C4-2B (cell line): ENCODE data around the gene SYNE2.

Source experiments
- H3K27ac ChIP-seq: fragments of 450-650 bp; 2 replicates; pipeline ENCODE4 v1.5.1; 2017
- CTCF ChIP-seq: fragments of 450-650 bp; conservative IDR thresholded peaks from 2 replicates; pipeline ENCODE4 v1.5.1; 2017; ENCODE audit warnings: mild to moderate bottlenecking
- ZFX ChIP-seq: fragments of 450-650 bp; IDR thresholded peaks from 2 replicates; pipeline ENCODE4 v1.6.1; 2017

The SYNE2 gene

DNA sequence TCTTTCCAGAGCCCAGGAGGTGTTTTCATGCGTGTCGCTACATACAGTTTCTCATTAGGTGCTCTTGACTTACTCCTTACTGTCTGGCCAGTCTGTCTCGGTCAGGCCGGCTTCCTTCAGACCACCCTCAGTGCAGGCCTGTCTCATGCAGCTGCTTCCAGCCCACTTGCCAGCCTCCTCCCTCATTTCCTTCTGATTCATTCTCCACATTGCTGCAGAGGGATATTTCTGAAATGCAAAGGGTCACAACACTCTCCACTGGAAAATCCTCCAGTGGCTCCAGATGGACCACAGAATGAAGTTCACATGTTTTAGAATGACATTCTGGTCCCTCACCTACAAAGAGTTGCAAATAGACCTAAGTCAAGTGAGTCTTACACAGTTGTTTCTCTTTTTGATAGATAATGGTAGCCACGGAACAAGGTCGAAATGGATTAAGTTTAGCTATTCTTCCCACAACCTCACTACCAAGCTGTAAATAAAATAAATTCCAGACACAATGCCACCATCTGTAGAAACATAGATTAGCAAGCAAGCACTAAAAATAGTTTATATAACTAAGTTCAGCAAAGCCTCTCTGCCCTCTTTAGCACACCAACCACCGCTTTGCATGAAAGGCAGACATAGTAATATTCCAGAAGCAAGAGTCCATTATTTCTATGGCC lies 294.5 kb downstream of the SYNE2 start:
- no peak for TF ChIP-seq ZFX
- no peak for TF ChIP-seq CTCF

GRCh38 chr14:64149921-64150320 lies 297.1 kb downstream of the SYNE2 start:
- H3K27ac ChIP-seq = no peak overlapping the region
- TF ChIP-seq CTCF = no peak
- TF ChIP-seq ZFX = no peak

More for the DNA sequence above, 294.5 kb downstream of the SYNE2 start:
- H3K27ac ChIP-seq = no peak overlapping the region

GRCh38 chr14:64158608-64159007 lies 305.8 kb downstream of the SYNE2 start:
- H3K27ac ChIP-seq = no peak overlapping the region
- TF ChIP-seq ZFX = no peak
- TF ChIP-seq CTCF = no peak

GRCh38 chr14:64159588-64159987 lies 306.8 kb downstream of the SYNE2 start:
- H3K27ac ChIP-seq = no peak overlapping the region

GRCh38 chr14:64170181-64170580 lies 317.4 kb downstream of the SYNE2 start:
- TF ChIP-seq CTCF (no peak), ZFX (no peak)
- H3K27ac ChIP-seq = no peak overlapping the region

More at GRCh38 chr14:64159588-64159987, 306.8 kb downstream of the SYNE2 start:
- TF ChIP-seq ZFX (no peak), CTCF (no peak)

DNA sequence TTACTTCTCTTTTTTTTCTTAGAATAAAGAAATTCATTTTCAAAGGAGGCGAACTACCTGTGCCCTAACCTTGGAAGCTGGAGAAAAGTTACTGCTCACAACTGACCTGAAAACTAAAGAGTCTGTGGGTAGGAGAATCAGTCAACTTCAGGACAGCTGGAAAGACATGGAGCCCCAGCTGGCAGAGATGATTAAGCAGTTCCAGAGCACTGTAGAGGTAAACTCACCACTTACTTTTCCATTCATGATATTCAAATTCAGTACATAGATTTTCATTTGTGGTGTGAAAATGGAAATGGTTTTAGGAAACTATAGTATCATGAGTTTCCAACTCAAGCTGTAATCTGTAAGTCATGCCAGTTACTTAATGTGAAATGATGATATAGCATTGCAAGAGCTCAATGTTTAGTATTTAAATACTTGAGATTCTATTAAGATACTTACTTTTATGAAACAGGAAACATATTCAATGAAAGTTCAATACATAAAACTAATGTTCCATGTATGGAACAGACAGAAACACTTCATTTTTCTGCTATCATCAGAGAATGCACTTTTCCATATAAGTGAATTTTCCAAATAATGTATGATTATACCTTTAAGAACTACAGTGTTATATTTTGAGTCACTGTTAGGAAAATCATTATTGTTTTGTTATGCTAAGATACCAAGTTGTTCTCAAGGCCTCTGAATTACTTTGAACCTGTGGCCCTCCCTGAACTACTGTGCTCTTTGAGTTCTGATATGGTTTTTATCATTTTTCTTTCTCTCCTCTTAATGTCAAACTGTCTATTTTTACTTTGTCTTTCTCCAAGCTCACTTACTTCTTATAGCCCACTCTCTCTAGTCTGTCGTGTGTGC lies 322.3 kb downstream of the SYNE2 start:
- no peak overlapping the region for H3K27ac ChIP-seq

More for the DNA sequence above, 322.3 kb downstream of the SYNE2 start:
- no peak for TF ChIP-seq ZFX
- TF ChIP-seq CTCF = no peak
